Endothelial cell (in vitro differentiated cells): Measurements from ENCODE around the gene RPS21. TPM values are rescaled to one million over a fixed set of nuclear protein-coding genes. Genes with fewer than 3 reads are reported as not detected.
"Not testable (repeated sequence)": the region's sequence is repeated elsewhere in the genome, so short reads cannot be mapped to it uniquely, and the experiment has no call there.

Experiments
- DNase-seq: peaks from one replicate; pipeline ENCODE4 v3.0.0; 2021; ENCODE audit warnings: low spot score
- H3K27ac Mint-ChIP-seq: one replicate; pipeline ENCODE4 v1.8.0; 2021; ENCODE audit warnings: mixed read lengths, inconsistent platforms; ENCODE audit not compliant: unreplicated experiment
- H3K27me3 Mint-ChIP-seq: one replicate; pipeline ENCODE4 v1.8.0; 2021; ENCODE audit warnings: mild to moderate bottlenecking, moderate library complexity, mixed read lengths, inconsistent platforms; ENCODE audit not compliant: unreplicated experiment
- H3K36me3 Mint-ChIP-seq: one replicate; pipeline ENCODE4 v1.8.0; 2021; ENCODE audit warnings: mild to moderate bottlenecking, low read depth, mixed read lengths, inconsistent platforms; ENCODE audit not compliant: unreplicated experiment
- H3K4me1 Mint-ChIP-seq: one replicate; pipeline ENCODE4 v1.8.0; 2021; ENCODE audit warnings: mild to moderate bottlenecking, mixed read lengths, inconsistent platforms; ENCODE audit not compliant: unreplicated experiment
- H3K4me3 Mint-ChIP-seq: one replicate; pipeline ENCODE4 v1.8.0; 2021; ENCODE audit warnings: mild to moderate bottlenecking, mixed read lengths, inconsistent platforms; ENCODE audit not compliant: unreplicated experiment
- H3K9me3 Mint-ChIP-seq: one replicate; pipeline ENCODE4 v1.8.0; 2021; ENCODE audit warnings: mixed read lengths, inconsistent platforms; ENCODE audit not compliant: unreplicated experiment
- total RNA-seq: library from RNA; stranded (reverse); fragmentation: NEBNext Ultra II Directional; extraction: Animal tissue kit (Norgen Biotek cat#: 25700); gene quantifications from one replicate; pipeline ENCODE4 v1.2.1, GENCODE V29; 2021; ENCODE audit not compliant: unreplicated experiment
- TF ChIP-seq, protein P1 (sequence below): fragments of 200-600 bp; sonication (generic); IDR thresholded peaks from one replicate; pipeline ENCODE4 v1.5.0; 2021; ENCODE audit warnings: antibody characterized with exemption; ENCODE audit not compliant: unreplicated experiment

Gene RPS21
- total RNA-seq, 1 donor from 2014 or later: 1,710 TPM

DNA sequence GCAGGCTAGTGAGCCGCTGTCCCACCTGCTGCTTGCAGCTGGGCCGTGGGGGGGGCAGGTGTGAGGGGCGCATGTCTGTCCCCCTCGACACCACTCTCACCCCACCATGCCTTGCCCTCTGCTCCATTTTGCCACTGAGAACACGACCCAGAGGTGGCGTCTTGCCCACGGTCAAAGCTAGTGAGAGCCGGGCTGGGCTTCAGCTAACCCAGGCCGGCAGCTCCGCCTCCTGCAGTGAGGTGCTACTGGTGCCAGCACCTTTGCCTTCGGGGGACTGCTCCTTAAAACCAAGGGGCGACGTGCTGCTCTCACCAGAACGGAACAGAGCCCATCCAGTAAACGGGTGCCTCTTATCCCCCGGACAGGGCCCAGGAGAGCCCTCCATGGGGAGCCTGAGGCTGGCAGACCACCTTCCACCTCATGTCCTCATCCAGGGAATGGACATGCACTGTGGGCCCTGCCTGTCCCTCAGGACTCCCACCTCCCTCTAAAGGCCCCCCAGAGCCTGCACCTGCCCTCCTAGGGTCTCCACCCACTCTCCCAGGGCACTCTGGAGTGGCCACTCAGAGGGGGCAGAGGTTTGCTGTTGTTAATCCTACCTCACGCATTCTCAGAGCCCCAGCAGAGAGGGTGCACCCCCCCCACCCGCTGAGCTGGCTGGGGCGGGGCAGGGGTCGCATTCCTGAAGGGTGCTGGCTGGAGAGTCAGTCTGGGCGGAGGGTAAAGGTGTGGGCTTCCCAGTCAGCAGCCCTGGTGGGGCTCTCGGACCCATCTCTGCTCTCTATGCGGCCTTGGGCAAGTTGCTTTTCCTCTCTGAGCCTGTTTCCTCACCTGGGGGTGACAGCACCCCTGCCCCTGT is 37.6 kb downstream of the RPS21 start:
- peaks cover 2% of the 10 kb centered on the region for H3K4me1 Mint-ChIP-seq
- H3K27ac Mint-ChIP-seq: no peak overlapping the region

DNA sequence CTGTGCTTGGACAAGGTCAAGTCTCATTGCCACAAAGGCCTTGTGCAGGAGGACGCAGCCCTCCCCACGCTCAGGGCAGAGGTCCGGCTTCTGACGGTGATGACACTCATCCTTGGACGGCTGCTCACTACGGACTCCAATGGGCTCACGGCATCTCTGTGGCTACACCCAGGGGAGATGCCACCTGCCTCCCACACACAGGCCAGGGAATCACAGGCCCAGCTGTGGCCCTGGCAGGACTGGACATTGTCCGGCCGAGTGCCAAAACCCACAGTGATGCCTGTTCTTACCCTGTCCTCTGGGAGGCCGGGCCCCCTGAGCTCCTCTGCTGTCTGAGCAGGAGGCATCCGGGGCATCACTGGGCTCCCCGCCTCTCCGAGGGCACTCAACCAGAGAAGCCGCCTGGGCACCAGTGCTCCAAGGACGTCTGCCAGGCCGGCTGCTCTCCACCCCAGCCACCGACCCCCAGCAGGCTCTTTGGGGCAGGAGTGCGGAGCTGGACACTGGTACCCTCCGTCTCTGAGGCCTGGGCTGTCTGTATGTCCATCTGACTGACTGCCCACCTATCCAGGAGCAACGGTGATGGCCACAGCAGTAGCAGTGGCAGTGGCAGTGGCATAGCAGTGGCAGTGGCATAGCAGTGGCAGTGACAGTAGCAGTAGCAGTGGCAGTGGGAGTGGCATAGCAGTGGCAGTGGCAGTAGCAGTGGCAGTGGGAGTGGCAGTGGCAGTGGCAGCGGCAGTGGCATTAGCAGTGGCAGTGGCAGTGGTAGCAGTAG is 38.6 kb downstream of the RPS21 start:
- H3K4me1 Mint-ChIP-seq: peaks cover 2% of the 10 kb centered on the region
- H3K4me3 Mint-ChIP-seq: no peak overlapping the region
- peaks cover 17% of the 10 kb centered on the region for H3K27me3 Mint-ChIP-seq
- H3K27ac Mint-ChIP-seq: no peak overlapping the region
- peaks cover under 1% of the 10 kb centered on the region for H3K36me3 Mint-ChIP-seq
- TF ChIP-seq, protein P1, sequence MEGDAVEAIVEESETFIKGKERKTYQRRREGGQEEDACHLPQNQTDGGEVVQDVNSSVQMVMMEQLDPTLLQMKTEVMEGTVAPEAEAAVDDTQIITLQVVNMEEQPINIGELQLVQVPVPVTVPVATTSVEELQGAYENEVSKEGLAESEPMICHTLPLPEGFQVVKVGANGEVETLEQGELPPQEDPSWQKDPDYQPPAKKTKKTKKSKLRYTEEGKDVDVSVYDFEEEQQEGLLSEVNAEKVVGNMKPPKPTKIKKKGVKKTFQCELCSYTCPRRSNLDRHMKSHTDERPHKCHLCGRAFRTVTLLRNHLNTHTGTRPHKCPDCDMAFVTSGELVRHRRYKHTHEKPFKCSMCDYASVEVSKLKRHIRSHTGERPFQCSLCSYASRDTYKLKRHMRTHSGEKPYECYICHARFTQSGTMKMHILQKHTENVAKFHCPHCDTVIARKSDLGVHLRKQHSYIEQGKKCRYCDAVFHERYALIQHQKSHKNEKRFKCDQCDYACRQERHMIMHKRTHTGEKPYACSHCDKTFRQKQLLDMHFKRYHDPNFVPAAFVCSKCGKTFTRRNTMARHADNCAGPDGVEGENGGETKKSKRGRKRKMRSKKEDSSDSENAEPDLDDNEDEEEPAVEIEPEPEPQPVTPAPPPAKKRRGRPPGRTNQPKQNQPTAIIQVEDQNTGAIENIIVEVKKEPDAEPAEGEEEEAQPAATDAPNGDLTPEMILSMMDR: no peak
- DNase-seq: no peak
- H3K9me3 Mint-ChIP-seq: no peaks in the 10 kb centered on the region

More for the DNA sequence above, 37.6 kb downstream of the RPS21 start:
- Mint-ChIP-seq H3K9me3 (no peaks in the 10 kb centered on the region), H3K4me3 (no peak overlapping the region), H3K36me3 (peaks cover 4% of the 10 kb centered on the region), H3K27me3 (peaks cover 22% of the 10 kb centered on the region)
- TF ChIP-seq, protein P1: no peak
- DNase-seq: no peak

DNA sequence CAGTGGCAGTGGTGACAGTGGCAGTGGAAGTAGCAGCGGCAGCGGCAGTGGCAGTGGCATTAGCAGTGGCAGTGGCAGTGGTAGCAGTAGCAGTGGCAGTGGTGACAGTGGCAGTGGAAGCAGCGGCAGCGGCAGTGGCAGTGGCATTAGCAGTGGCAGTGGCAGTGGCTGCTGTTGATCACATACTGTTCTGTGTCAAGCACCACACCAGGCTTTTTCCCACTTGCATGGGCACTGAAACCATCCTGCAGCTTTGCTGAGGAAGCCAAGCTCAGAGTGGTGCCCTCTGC is 39.1 kb downstream of the RPS21 start:
- H3K9me3 Mint-ChIP-seq, H3K36me3 Mint-ChIP-seq, H3K27ac Mint-ChIP-seq, H3K4me1 Mint-ChIP-seq, H3K4me3 Mint-ChIP-seq, DNase-seq: not testable (repeated sequence)
- peaks cover 17% of the 10 kb centered on the region for H3K27me3 Mint-ChIP-seq

DNA sequence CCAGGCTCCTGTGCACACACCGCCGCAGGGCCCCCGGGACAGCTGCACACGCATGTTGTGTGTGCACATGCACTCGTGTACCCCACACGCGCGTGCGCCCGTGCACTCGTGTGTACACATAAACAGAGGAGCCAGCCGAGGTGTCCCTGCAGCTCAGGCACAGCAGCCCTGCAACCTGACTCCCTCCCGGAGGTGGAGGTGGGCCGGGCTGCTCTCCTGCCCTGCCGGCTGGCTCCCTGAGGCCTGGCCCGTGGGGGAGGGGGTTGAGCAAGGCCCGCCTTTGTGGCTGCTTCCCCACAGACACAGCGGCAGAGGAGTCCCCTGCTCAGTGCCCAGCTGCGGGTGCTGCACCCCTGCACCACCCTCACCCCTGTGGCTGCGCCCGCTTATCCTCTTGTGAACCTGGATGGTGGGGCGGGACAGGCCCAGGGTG is 39.8 kb downstream of the RPS21 start:
- Mint-ChIP-seq H3K4me3 (no peak overlapping the region), H3K27me3 (peaks cover 14% of the 10 kb centered on the region), H3K9me3 (no peaks in the 10 kb centered on the region), H3K36me3 (no peaks in the 10 kb centered on the region), H3K4me1 (peaks cover 2% of the 10 kb centered on the region), H3K27ac (no peak overlapping the region)
- no peak for DNase-seq
- TF ChIP-seq, protein P1: no peak

DNA sequence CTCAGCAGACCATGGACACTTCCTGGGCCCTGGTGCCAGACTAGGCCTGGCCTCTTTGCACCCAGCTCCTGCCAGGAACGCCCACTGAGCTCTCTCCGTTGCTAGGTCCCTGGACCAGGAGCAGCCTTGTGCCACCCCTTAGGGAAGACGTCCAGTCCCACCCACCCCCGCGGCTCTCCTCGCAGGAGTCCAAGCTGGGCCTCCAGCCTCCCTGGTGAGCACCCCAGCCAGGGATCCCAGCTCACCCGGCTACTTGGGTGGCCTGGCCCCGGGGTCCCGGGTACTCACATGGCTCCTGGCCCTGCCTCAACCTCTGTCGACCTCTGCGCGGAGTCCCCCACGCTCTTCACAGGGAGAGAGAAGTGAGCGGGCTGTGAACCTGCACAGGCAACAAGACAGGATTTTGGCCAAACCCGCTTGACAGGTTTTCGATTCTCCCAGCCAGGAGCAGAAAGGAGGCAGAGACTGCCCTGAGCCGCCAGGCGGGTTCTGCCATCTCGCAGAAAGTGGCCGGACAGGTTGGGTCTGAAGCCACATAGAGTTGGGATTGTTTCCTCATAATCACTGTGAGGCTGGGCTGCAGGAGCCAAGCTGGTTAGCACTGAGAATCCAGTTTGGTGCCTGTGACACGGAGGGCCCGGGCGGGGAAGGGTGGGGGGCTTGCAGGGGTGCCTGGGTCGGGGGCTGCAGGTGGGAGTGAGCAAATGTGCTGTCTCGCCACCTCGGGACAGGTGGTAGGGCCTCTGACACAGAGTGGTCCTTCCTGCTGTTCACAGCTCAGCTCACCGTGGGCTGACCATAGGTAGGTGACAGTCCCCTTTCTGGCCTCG is 40.5 kb downstream of the RPS21 start, which contains the start of gene RBBP8NL:
Gene RBBP8NL, minus strand, starts transcription at position 368 of the 830 bp plus-strand sequence. CDS start 7,892 bp downstream, outside the sequence.
- DNase-seq: no peak
- Mint-ChIP-seq H3K27me3 (peaks cover 13% of the 10 kb centered on the region), H3K36me3 (no peaks in the 10 kb centered on the region), H3K9me3 (no peaks in the 10 kb centered on the region), H3K4me1 (peaks cover 2% of the 10 kb centered on the region), H3K4me3 (no peak within 1 kb of the TSS), H3K27ac (no peak within 1 kb of the TSS)
- TF ChIP-seq, protein P1: no peak
